GM21526 (cell line): ENCODE measurements around the gene AEN.

ENCODE experiments used
- ATAC-seq: cut with Tn5 transposase; IDR thresholded peaks from one replicate; pipeline ENCODE4 v1.9.1; 2021; ENCODE audit warnings: moderate library complexity; ENCODE audit not compliant: unreplicated experiment, low FRiP score

AEN gene

GRCh38 chr15:88620995-88621772 lies at the start of gene AEN:
TSS of gene AEN (plus strand) at chr15:88621340. CDS start at chr15:88626210, 4,870 bp downstream.
- peak; percentile 86 for ATAC-seq

- ATAC-seq: no peak
Observed at GRCh38 chr15:88571852-88572259, 49.3 kb upstream of the AEN start.

GRCh38 chr15:88574077-88574476 lies 47.1 kb upstream of the AEN start:
- ATAC-seq: no peak

GRCh38 chr15:88574655-88575054 lies 46.5 kb upstream of the AEN start:
- no peak for ATAC-seq

- ATAC-seq: no peak
Observed at GRCh38 chr15:88579322-88579721, 41.8 kb upstream of the AEN start.

- no peak for ATAC-seq
Observed at GRCh38 chr15:88580532-88580931, 40.6 kb upstream of the AEN start.

- ATAC-seq: no peak
Observed at GRCh38 chr15:88586401-88587162, 34.6 kb upstream of the AEN start.

- ATAC-seq: no peak
Observed at GRCh38 chr15:88590759-88591158, 30.4 kb upstream of the AEN start.

GRCh38 chr15:88591384-88591783 lies 29.8 kb upstream of the AEN start:
- no peak for ATAC-seq

GRCh38 chr15:88603885-88604284 lies 17.3 kb upstream of the AEN start:
- ATAC-seq: no peak

- ATAC-seq: no peak
Observed at GRCh38 chr15:88604381-88605188, 16.6 kb upstream of the AEN start.

- ATAC-seq: no peak
Observed at GRCh38 chr15:88605189-88606069, 15.7 kb upstream of the AEN start.

GRCh38 chr15:88606070-88606794 lies 14.9 kb upstream of the AEN start:
- ATAC-seq: no peak

GRCh38 chr15:88607951-88608350 lies 13.2 kb upstream of the AEN start:
- ATAC-seq: no peak

GRCh38 chr15:88608607-88609181 lies 12.4 kb upstream of the AEN start:
- no peak for ATAC-seq

GRCh38 chr15:88609344-88610090 lies 11.6 kb upstream of the AEN start:
- ATAC-seq: no peak

- ATAC-seq: no peak
Observed at GRCh38 chr15:88610701-88611231, 10.4 kb upstream of the AEN start.

- no peak for ATAC-seq
Observed at GRCh38 chr15:88612186-88612796, 8.8 kb upstream of the AEN start.
